B cell (primary cell): ENCODE data around the gene UNC5B. TPM values are rescaled to one million over a fixed set of nuclear protein-coding genes. Genes with fewer than 3 reads are reported as not detected.
A peak's percentile ranks its signal among the peaks of the same experiment; 100 is the strongest.

Experiments
- ATAC-seq: fragments of 200-7000 bp; cut with Tn5 transposase; one replicate; pipeline ENCODE4 v1.10.0; 2021; ENCODE audit warnings: low read depth, mild to moderate bottlenecking, moderate number of reproducible peaks, moderate library complexity
- CTCF ChIA-PET: fragments of 350-600 bp; sonication (Branson Sonifier 250); formaldehyde crosslinking; loops from one replicate; lab custom pipeline; 2021; ENCODE audit warnings: antibody characterized with exemption, inconsistent platforms; lab: Charles Lee
- POLR2A ChIA-PET: fragments of 350-600 bp; sonication (Branson Sonifier 250); formaldehyde crosslinking; loops from one replicate; lab custom pipeline; 2021; ENCODE audit warnings: antibody characterized with exemption; lab: Charles Lee
- DNase-seq: peaks from one replicate; pipeline ENCODE4 v3.0.0; 2013
- H2AFZ ChIP-seq: 2 replicates; pipeline ENCODE4 v1.6.1; 2012; ENCODE audit warnings: mild to moderate bottlenecking, low read depth, low read length; ENCODE audit not compliant: insufficient read depth, poor library complexity, severe bottlenecking
- H3K27ac ChIP-seq, 2 donors: 1 replicate in 1 of 2; 2 replicates in 1 of 2; pipeline ENCODE4 v1.5.1; 2012 to 2013; ENCODE audit warnings: low read length in 2 of 2, mild to moderate bottlenecking in 2 of 2, moderate library complexity in 1 of 2
- H3K27me3 ChIP-seq, 4 experiments: fragments of 200-600 bp in 1 of 4; sonication (generic) in 1 of 4; replicated peaks in 1 of 4; 1 replicate in 2 of 4; 2 replicates in 2 of 4; pipeline versions ENCODE4 v1.6.1 to v1.7.0; 2013 to 2016; ENCODE audit warnings: low read length in 3 of 4, mild to moderate bottlenecking in 2 of 4, mixed read lengths in 1 of 4, moderate library complexity in 1 of 4; ENCODE audit not compliant: insufficient read depth in 4 of 4, control insufficient read depth in 3 of 4; ENCODE audit errors: control extremely low read depth in 1 of 4
- H3K36me3 ChIP-seq, 2 experiments: replicated peaks in 1 of 2; 1 replicate in 1 of 2; 2 replicates in 1 of 2; pipeline versions ENCODE4 v1.6.1 to v1.7.1; 2013; ENCODE audit warnings: low read length in 1 of 2; ENCODE audit not compliant: insufficient read depth in 2 of 2, control insufficient read depth in 1 of 2; ENCODE audit errors: control extremely low read depth in 1 of 2, extremely low read depth in 1 of 2
- H3K4me1 ChIP-seq, 2 donors: fragments of 200-600 bp in 1 of 2; sonication (generic) in 1 of 2; 1 replicate in 1 of 2; 2 replicates in 1 of 2; pipeline versions ENCODE4 v1.5.1 to v1.6.1; 2013 to 2017; ENCODE audit warnings: low read length in 2 of 2; ENCODE audit not compliant: control insufficient read depth in 2 of 2, insufficient read depth in 2 of 2
- H3K4me2 ChIP-seq: replicated peaks from 2 replicates; pipeline ENCODE3; 2012; ENCODE audit warnings: mild to moderate bottlenecking, low read depth, low read length; ENCODE audit not compliant: poor library complexity, severe bottlenecking
- H3K4me3 ChIP-seq, 5 experiments: fragments of 200-600 bp in 1 of 5; sonication (generic) in 1 of 5; 1 replicate in 3 of 5; 2 replicates in 2 of 5; pipeline versions ENCODE4 v1.5.1 to v1.7.0; 2011 to 2016; ENCODE audit warnings: low read length in 4 of 5, mild to moderate bottlenecking in 4 of 5, low read depth in 2 of 5, control low read depth in 1 of 5, moderate library complexity in 1 of 5; ENCODE audit not compliant: insufficient read depth in 1 of 5; ENCODE audit errors: control extremely low read depth in 1 of 5, extremely low read depth in 1 of 5
- H3K79me2 ChIP-seq: fragments of 200-600 bp; sonication (generic); one replicate; pipeline ENCODE4 v1.6.0; 2016; ENCODE audit warnings: low read length; ENCODE audit not compliant: control insufficient read depth, insufficient read depth
- H3K9ac ChIP-seq: fragments of 200-600 bp; sonication (generic); 2 replicates; pipeline ENCODE4 v1.6.1; 2017; ENCODE audit warnings: mild to moderate bottlenecking, low read length, moderate library complexity
- H3K9me3 ChIP-seq, 3 donors: one replicate each; pipeline versions ENCODE4 v1.6.1 to v1.7.1; 2013; ENCODE audit warnings: low read length in 2 of 3; ENCODE audit not compliant: control insufficient read depth in 2 of 3, insufficient read depth in 1 of 3; ENCODE audit errors: control extremely low read depth in 1 of 3
- H4K20me1 ChIP-seq: 2 replicates; pipeline ENCODE4 v1.6.0; 2012; ENCODE audit warnings: mild to moderate bottlenecking, low read length; ENCODE audit not compliant: insufficient read depth, control insufficient read depth, poor library complexity, severe bottlenecking
- H3K27ac Mint-ChIP-seq: one replicate; pipeline ENCODE4 v1.8.0; 2021; ENCODE audit warnings: mixed read lengths
- H3K27me3 Mint-ChIP-seq: one replicate; pipeline ENCODE4 v1.8.0; 2021; ENCODE audit warnings: mixed read lengths
- H3K4me1 Mint-ChIP-seq: one replicate; pipeline ENCODE4 v1.8.0; 2021; ENCODE audit warnings: mixed read lengths
- H3K4me3 Mint-ChIP-seq: one replicate; pipeline ENCODE4 v1.8.0; 2021; ENCODE audit warnings: mixed read lengths
- H3K9me3 Mint-ChIP-seq: one replicate; pipeline ENCODE4 v1.8.0; 2022; ENCODE audit warnings: mixed read lengths; ENCODE audit not compliant: insufficient read depth
- EZH2 ChIP-seq: IDR thresholded peaks from 2 replicates; pipeline ENCODE4 v1.6.1; 2012; ENCODE audit warnings: borderline replicate concordance, low read depth, mild to moderate bottlenecking, moderate library complexity, low read length; ENCODE audit not compliant: insufficient read depth, poor library complexity, severe bottlenecking
- WGBS: methylation state at CpG from one replicate; pipeline ENCODE4 v1.1.5; 2013; ENCODE audit warnings: missing lambda C conversion rate; ENCODE audit not compliant: insufficient coverage; 5-methylcytosine and 5-hydroxymethylcytosine counted together
- intact Hi-C: fragments of 100-400 bp; cut with micrococcal nuclease; formaldehyde crosslinking; loops from one replicate; pipeline ENCODE4 v1.10.0; 2022
- polyA plus RNA-seq: library from polyadenylated mRNA; depleted of rRNA; stranded (reverse); fragments of >200 nt; gene quantifications from 2 replicates; pipeline ENCODE4 v1.2.3, GENCODE V29; 2012
- total RNA-seq, 2 donors: library from RNA; stranded (reverse); fragments of 120-200 nt in 1 of 2; gene quantifications; 1 replicate in 1 of 2; 2 replicates in 1 of 2; pipeline versions ENCODE4 v1.2.3 to v1.2.4, GENCODE V29; 2013 to 2022
- TF ChIP-seq, protein P1 (sequence below): fragments of 200-600 bp; IDR thresholded peaks from one replicate; pipeline ENCODE4 v1.8.0; 2022; ENCODE audit warnings: antibody characterized with exemption, mild to moderate bottlenecking

The UNC5B gene
- total and polyA plus RNA-seq, 2 donors (not counting 1 experiment from before 2014, with no cell fraction given) = not detected

GRCh38 chr10:71213127-71213621 lies 804 bp downstream of the UNC5B start:
- no peak for TF ChIP-seq EZH2
- TF ChIP-seq, protein P1, sequence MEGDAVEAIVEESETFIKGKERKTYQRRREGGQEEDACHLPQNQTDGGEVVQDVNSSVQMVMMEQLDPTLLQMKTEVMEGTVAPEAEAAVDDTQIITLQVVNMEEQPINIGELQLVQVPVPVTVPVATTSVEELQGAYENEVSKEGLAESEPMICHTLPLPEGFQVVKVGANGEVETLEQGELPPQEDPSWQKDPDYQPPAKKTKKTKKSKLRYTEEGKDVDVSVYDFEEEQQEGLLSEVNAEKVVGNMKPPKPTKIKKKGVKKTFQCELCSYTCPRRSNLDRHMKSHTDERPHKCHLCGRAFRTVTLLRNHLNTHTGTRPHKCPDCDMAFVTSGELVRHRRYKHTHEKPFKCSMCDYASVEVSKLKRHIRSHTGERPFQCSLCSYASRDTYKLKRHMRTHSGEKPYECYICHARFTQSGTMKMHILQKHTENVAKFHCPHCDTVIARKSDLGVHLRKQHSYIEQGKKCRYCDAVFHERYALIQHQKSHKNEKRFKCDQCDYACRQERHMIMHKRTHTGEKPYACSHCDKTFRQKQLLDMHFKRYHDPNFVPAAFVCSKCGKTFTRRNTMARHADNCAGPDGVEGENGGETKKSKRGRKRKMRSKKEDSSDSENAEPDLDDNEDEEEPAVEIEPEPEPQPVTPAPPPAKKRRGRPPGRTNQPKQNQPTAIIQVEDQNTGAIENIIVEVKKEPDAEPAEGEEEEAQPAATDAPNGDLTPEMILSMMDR = no peak
- Histone ChIP-seq H3K36me3 (no peaks in the 10 kb centered on the region), H3K4me1 (peaks cover 18 to 23% of the 10 kb centered on the region in 2 donors), H3K4me2 (peak overlapping the region; percentile 77), H3K79me2 (no peaks in the 10 kb centered on the region), H3K4me3 (peak overlapping the region in 3 of 5 experiments; percentile 27 to 46 (median 31)), H3K27ac (no peak overlapping the region), H3K9ac (peak overlapping the region; percentile 45), H2AFZ (peak overlapping the region; percentile 49), H3K9me3 (no peaks in the 10 kb centered on the region), H4K20me1 (no peaks in the 10 kb centered on the region), H3K27me3 (peaks cover 0 to 79% (median 31%) of the 10 kb centered on the region in 4 experiments)
- H3K27ac Mint-ChIP-seq = no peak overlapping the region
- WGBS = 3% methylated on average over 35 of the region's 36 CpGs
- H3K4me1 Mint-ChIP-seq = peaks cover 19% of the 10 kb centered on the region
- no peaks in the 10 kb centered on the region for H3K9me3 Mint-ChIP-seq
- peak; percentile 42 for DNase-seq
- peaks cover 56% of the 10 kb centered on the region for H3K27me3 Mint-ChIP-seq
- peak overlapping the region; percentile 78 for H3K4me3 Mint-ChIP-seq
- ATAC-seq = no peak
- ChIA-PET CTCF (no interaction called here), POLR2A (no interaction called here)
- intact Hi-C loops = no loop called here

GRCh38 chr10:71213761-71214440 lies 1.5 kb downstream of the UNC5B start:
- H3K4me1 Mint-ChIP-seq = peaks cover 19% of the 10 kb centered on the region
- no peak overlapping the region for H3K27ac Mint-ChIP-seq
- CTCF ChIA-PET = no interaction called here
- no peaks in the 10 kb centered on the region for H3K9me3 Mint-ChIP-seq
- ATAC-seq (no peak), DNase-seq (no peak)
- Histone ChIP-seq H3K79me2 (no peaks in the 10 kb centered on the region), H3K4me1 (peaks cover 17 to 21% of the 10 kb centered on the region in 2 donors), H3K4me3 (no peak overlapping the region), H3K36me3 (no peaks in the 10 kb centered on the region), H3K27ac (no peak overlapping the region), H2AFZ (no peak overlapping the region), H3K9ac (no peak overlapping the region), H3K9me3 (no peaks in the 10 kb centered on the region), H3K27me3 (peaks cover 0 to 83% (median 31%) of the 10 kb centered on the region in 4 experiments), H3K4me2 (peak overlapping the region; percentile 77), H4K20me1 (no peaks in the 10 kb centered on the region)
- H3K4me3 Mint-ChIP-seq = peak overlapping the region; percentile 78
- WGBS = 27% methylated on average over 26 of the region's 33 CpGs
- POLR2A ChIA-PET = no interaction called here
- no peak for TF ChIP-seq EZH2
- TF ChIP-seq, protein P1 = no peak
- intact Hi-C loops = no loop called here
- H3K27me3 Mint-ChIP-seq = peaks cover 57% of the 10 kb centered on the region
